Endothelial cell of umbilical vein (primary cell): Measurements from ENCODE around the gene NUDT3. TPM values are rescaled to one million over a fixed set of nuclear protein-coding genes. Genes with fewer than 3 reads are reported as not detected.

Experiments
- BruUV-seq: library from RNA; stranded (reverse); fragments of 400-500 nt; replicated peaks from 2 replicates; lab custom pipeline; 2021; lab: Mats Ljungman, UMichigan
- CTCF ChIA-PET: fragments of 300-600, 350-600 bp; sonication (Branson Sonifier 250); formaldehyde crosslinking; loops from one replicate; lab custom pipeline; 2021; ENCODE audit warnings: antibody characterized with exemption, inconsistent platforms; lab: Charles Lee
- POLR2A ChIA-PET: fragments of 300-600, 350-600 bp; sonication (Branson Sonifier 250); formaldehyde crosslinking; loops from one replicate; lab custom pipeline; 2021; ENCODE audit warnings: antibody characterized with exemption, inconsistent platforms; lab: Charles Lee
- DNase-seq: peaks from one replicate; pipeline ENCODE4 v3.0.0-alpha.2; 2011; ENCODE audit warnings: low read depth, low spot score
- FAIRE-seq: peaks from 2 replicates; lab custom pipeline; 2011; peaks lifted over from hg19 to GRCh38; lab: Jason Lieb, UNC
- H2AFZ ChIP-seq: 2 replicates; pipeline ENCODE4 v1.6.0; 2012; ENCODE audit warnings: low read depth, low read length, control low read depth, inconsistent platforms
- H3K27ac ChIP-seq: 2 replicates; pipeline ENCODE4 v1.5.1; 2011; ENCODE audit warnings: low read depth, mild to moderate bottlenecking, control low read depth, low read length, moderate library complexity; ENCODE audit not compliant: insufficient read depth
- H3K27me3 ChIP-seq, 2 experiments: 2 replicates each; pipeline versions ENCODE4 v1.6.0 to v1.6.1; 2011; ENCODE audit warnings: low read length in 2 of 2, mixed read lengths in 1 of 2; ENCODE audit not compliant: control insufficient read depth in 2 of 2, insufficient read depth in 2 of 2
- H3K36me3 ChIP-seq, 2 experiments: 2 replicates in 1 of 2; 3 replicates in 1 of 2; pipeline ENCODE4 v1.5.1; 2011; ENCODE audit warnings: low read length in 2 of 2, mild to moderate bottlenecking in 1 of 2, moderate library complexity in 1 of 2; ENCODE audit not compliant: control insufficient read depth in 2 of 2, insufficient read depth in 2 of 2; ENCODE audit errors: extremely low read depth in 1 of 2
- H3K4me1 ChIP-seq: 3 replicates; pipeline ENCODE4 v1.5.1; 2011; ENCODE audit warnings: mild to moderate bottlenecking, low read length; ENCODE audit not compliant: control insufficient read depth, insufficient read depth; ENCODE audit errors: extremely low read depth
- H3K4me2 ChIP-seq: 2 replicates; pipeline ENCODE4 v1.6.1; 2011; ENCODE audit warnings: low read length, control low read depth, mixed read lengths; ENCODE audit not compliant: insufficient read depth
- H3K4me3 ChIP-seq, 3 experiments: fragments of 200-600 bp in 1 of 3; sonication (generic), shearing (Covaris generic) in 1 of 3; replicated peaks in 1 of 3; 2 replicates each; pipeline ENCODE4 v1.5.1; 2011 to 2016; ENCODE audit warnings: control low read depth in 3 of 3, low read length in 3 of 3, mild to moderate bottlenecking in 2 of 3, inconsistent platforms in 1 of 3, low read depth in 1 of 3, moderate library complexity in 1 of 3; ENCODE audit not compliant: insufficient read depth in 1 of 3
- H3K79me2 ChIP-seq: 2 replicates; pipeline ENCODE4 v1.6.0; 2012; ENCODE audit warnings: low read length, inconsistent platforms; ENCODE audit not compliant: control insufficient read depth, insufficient read depth
- H3K9ac ChIP-seq: replicated peaks from 2 replicates; pipeline ENCODE3; 2011; ENCODE audit warnings: low read length, control low read depth; ENCODE audit not compliant: insufficient read depth; ENCODE audit errors: extremely low read depth
- H3K9me1 ChIP-seq: replicated peaks from 3 replicates; pipeline ENCODE4 v1.6.0; 2011; ENCODE audit warnings: mild to moderate bottlenecking, low read length; ENCODE audit not compliant: control insufficient read depth, insufficient read depth; ENCODE audit errors: extremely low read depth
- H3K9me3 ChIP-seq: replicated peaks from 2 replicates; pipeline ENCODE4 v1.5.1; 2012; ENCODE audit warnings: low read length, inconsistent platforms; ENCODE audit not compliant: control insufficient read depth, insufficient read depth
- H4K20me1 ChIP-seq: replicated peaks from 2 replicates; pipeline ENCODE3; 2011; ENCODE audit warnings: mild to moderate bottlenecking, low read length; ENCODE audit not compliant: control insufficient read depth, insufficient read depth; ENCODE audit errors: extremely low read depth
- EZH2 ChIP-seq: IDR thresholded peaks from 2 replicates; pipeline ENCODE4 v1.6.1; 2012; ENCODE audit warnings: borderline replicate concordance, low read depth, mild to moderate bottlenecking, moderate library complexity, low read length, inconsistent platforms; ENCODE audit not compliant: severe bottlenecking
- FOS ChIP-seq: IDR thresholded peaks from 2 replicates; pipeline ENCODE4 v1.6.1; 2011; ENCODE audit warnings: mild to moderate bottlenecking, low read length, moderate library complexity, borderline replicate concordance; ENCODE audit not compliant: insufficient read depth
- GATA2 ChIP-seq: IDR thresholded peaks from 2 replicates; pipeline ENCODE4 v1.7.0; 2011; ENCODE audit warnings: low read depth, mild to moderate bottlenecking, moderate library complexity, mixed read lengths, low read length; ENCODE audit not compliant: insufficient read length, insufficient read depth
- JUN ChIP-seq: IDR thresholded peaks from 2 replicates; pipeline ENCODE4 v1.6.1; 2011; ENCODE audit warnings: borderline replicate concordance, low read depth; ENCODE audit not compliant: insufficient read length, insufficient read depth
- MAX ChIP-seq: IDR thresholded peaks from 2 replicates; pipeline ENCODE4 v1.6.1; 2011; ENCODE audit not compliant: insufficient read depth, insufficient read length
- MYC ChIP-seq: IDR thresholded peaks from one replicate; pipeline ENCODE4 v1.6.1; 2011; ENCODE audit warnings: mild to moderate bottlenecking, low read depth, low read length
- POLR2A ChIP-seq: IDR thresholded peaks from 2 replicates; pipeline ENCODE4 v1.6.1; 2012; ENCODE audit warnings: low read depth, mild to moderate bottlenecking, control low read depth, low read length
- POLR2AphosphoS5 ChIP-seq: IDR thresholded peaks from 2 replicates; pipeline ENCODE4 v1.6.1; 2012; ENCODE audit warnings: low read depth, mild to moderate bottlenecking, control low read depth, low read length, moderate library complexity; ENCODE audit not compliant: insufficient read depth
- dilution Hi-C: fragments of 300-500 bp; cut with MboI; formaldehyde crosslinking; loops from one replicate; pipeline ENCODE4 v1.15.0; 2019; ENCODE audit warnings: low sequenced_read_pairs; ENCODE audit not compliant: extremely low pct_ligation_motif_present
- intact Hi-C: fragments of 100-400 bp; cut with micrococcal nuclease; formaldehyde crosslinking; loops from one replicate; pipeline ENCODE4 v1.10.0; 2022
- polyA plus RNA-seq, 4 experiments: library from polyadenylated mRNA; depleted of rRNA in 3 of 4; stranded (reverse) in 3 of 4; unstranded in 1 of 4; fragments of >200 nt; gene quantifications; 2 replicates each; pipeline versions ENCODE4 v1.2.1 to v1.2.3, GENCODE V29; 2011 to 2012; ENCODE audit warnings: missing spikeins in 1 of 4
- total RNA-seq: library from RNA; stranded (reverse); gene quantifications from 2 replicates; pipeline ENCODE4 v1.2.3, GENCODE V29; 2021
- TF ChIP-seq, protein P1 (sequence below), 2 donors: IDR thresholded peaks; 1 replicate in 1 of 2; 2 replicates in 1 of 2; pipeline ENCODE4 v1.5.1; 2011; ENCODE audit warnings: low read length in 2 of 2, mild to moderate bottlenecking in 2 of 2, moderate library complexity in 2 of 2, control low read depth in 1 of 2, inconsistent platforms in 1 of 2, low read depth in 1 of 2; ENCODE audit not compliant: insufficient read depth in 1 of 2; ENCODE audit errors: extremely low read depth in 1 of 2

The NUDT3 gene
- total and polyA plus RNA-seq, 2 donors (not counting 3 experiments of a cell fraction or from before 2014, with no cell fraction given) = 11.9 to 30.9 TPM

- no peak overlapping the region for H3K9ac ChIP-seq
- H3K79me2 ChIP-seq = peaks cover 96% of the 10 kb centered on the region
- no peaks in the 10 kb centered on the region for H3K9me1 ChIP-seq
- no peak overlapping the region for H3K4me3 ChIP-seq
- no peaks in the 10 kb centered on the region for H3K9me3 ChIP-seq
- peaks cover 5% of the 10 kb centered on the region for H3K4me1 ChIP-seq
- FAIRE-seq (peak; percentile 59), DNase-seq (peak; percentile 19)
- no peaks in the 10 kb centered on the region for H3K27me3 ChIP-seq
- intact Hi-C loops (no loop called here), dilution Hi-C loops (no loop called here)
- POLR2A ChIA-PET = no interaction called here
- H2AFZ ChIP-seq = no peak overlapping the region
- H3K36me3 ChIP-seq = no peaks in the 10 kb centered on the region
- no peak for TF ChIP-seq JUN
- TF ChIP-seq MYC = no peak
- TF ChIP-seq FOS = no peak
- no peak for TF ChIP-seq POLR2AphosphoS5
- no peak for TF ChIP-seq EZH2
- no peak for TF ChIP-seq POLR2A
- no peak for TF ChIP-seq MAX
- TF ChIP-seq, protein P1, sequence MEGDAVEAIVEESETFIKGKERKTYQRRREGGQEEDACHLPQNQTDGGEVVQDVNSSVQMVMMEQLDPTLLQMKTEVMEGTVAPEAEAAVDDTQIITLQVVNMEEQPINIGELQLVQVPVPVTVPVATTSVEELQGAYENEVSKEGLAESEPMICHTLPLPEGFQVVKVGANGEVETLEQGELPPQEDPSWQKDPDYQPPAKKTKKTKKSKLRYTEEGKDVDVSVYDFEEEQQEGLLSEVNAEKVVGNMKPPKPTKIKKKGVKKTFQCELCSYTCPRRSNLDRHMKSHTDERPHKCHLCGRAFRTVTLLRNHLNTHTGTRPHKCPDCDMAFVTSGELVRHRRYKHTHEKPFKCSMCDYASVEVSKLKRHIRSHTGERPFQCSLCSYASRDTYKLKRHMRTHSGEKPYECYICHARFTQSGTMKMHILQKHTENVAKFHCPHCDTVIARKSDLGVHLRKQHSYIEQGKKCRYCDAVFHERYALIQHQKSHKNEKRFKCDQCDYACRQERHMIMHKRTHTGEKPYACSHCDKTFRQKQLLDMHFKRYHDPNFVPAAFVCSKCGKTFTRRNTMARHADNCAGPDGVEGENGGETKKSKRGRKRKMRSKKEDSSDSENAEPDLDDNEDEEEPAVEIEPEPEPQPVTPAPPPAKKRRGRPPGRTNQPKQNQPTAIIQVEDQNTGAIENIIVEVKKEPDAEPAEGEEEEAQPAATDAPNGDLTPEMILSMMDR (IDR thresholded peaks at IDR 0.05; ENCODE audit: extremely low read depth in 1 of 2, insufficient read depth in 1 of 2, low read depth in 1 of 2, low read length in 2 of 2) = no peak
- no peak for TF ChIP-seq GATA2
- CTCF ChIA-PET = interaction anchor here (1.2 kb wide), 1 partner anchor 8 kb away, joined by 3 read pairs; no protein-coding TSS in a partner anchor
- no peaks in the 10 kb centered on the region for H4K20me1 ChIP-seq
- no peak overlapping the region for H3K4me2 ChIP-seq
- no TSS peak for BruUV-seq
- no peak overlapping the region for H3K27ac ChIP-seq
These were observed 5.9 kb downstream of the NUDT3 start for GRCh38 chr6:34386316-34387137.
